ENCODE measurements around the gene SFT2D3.

SFT2D3 gene

DNA sequence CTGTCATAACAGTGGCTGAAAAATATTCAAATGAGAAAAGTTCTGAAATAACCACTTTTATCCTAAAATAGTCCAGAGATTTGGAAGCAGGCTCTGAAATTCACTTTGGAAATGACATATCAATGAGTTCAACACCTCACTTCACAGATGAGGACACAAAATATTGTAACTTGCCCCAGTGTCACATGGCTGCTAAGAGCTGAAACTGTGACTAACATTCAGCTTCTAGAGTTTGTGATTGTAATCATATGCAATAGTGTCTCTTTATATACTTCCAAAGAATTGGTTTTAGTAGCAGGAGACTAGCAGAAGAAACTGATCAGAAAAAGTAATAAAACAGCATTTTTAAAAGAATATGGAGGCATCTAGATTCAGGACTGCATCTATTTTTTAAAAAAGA lies 52.1 kb downstream of the SFT2D3 start:
- Histone ChIP-seq H3K4me3 (ENCODE audit: low read length) (no peak overlapping the region), H3K27me3 (ENCODE audit: control insufficient read depth, low read length) (no peaks in the 10 kb centered on the region), H3K27ac (ENCODE audit: low read depth, low read length) (no peak overlapping the region), H3K36me3 (ENCODE audit: control insufficient read depth, low read length) (peaks cover 49% of the 10 kb centered on the region), H3K4me1 (ENCODE audit: control insufficient read depth, low read length) (peaks cover 8% of the 10 kb centered on the region), H3K79me2 (ENCODE audit: control insufficient read depth, low read length) (peaks cover 4% of the 10 kb centered on the region; the same call in 1 of the 2 replicates), H3K9me2 (replicated peaks; ENCODE audit: control insufficient read depth, low read length) (no peaks in the 10 kb centered on the region), H3F3A (ENCODE audit: control insufficient read depth, insufficient read depth) (peaks cover 8% of the 10 kb centered on the region; the same call in 1 of the 2 replicates), H3K4me2 (ENCODE audit: low read length) (no peak overlapping the region), H4K20me1 (ENCODE audit: control insufficient read depth, insufficient read depth, low read depth, low read length) (no peaks in the 10 kb centered on the region), H3K9me3 (ENCODE audit: control insufficient read depth, insufficient read depth, low read length) (no peaks in the 10 kb centered on the region)
- TF ChIP-seq, protein P1, sequence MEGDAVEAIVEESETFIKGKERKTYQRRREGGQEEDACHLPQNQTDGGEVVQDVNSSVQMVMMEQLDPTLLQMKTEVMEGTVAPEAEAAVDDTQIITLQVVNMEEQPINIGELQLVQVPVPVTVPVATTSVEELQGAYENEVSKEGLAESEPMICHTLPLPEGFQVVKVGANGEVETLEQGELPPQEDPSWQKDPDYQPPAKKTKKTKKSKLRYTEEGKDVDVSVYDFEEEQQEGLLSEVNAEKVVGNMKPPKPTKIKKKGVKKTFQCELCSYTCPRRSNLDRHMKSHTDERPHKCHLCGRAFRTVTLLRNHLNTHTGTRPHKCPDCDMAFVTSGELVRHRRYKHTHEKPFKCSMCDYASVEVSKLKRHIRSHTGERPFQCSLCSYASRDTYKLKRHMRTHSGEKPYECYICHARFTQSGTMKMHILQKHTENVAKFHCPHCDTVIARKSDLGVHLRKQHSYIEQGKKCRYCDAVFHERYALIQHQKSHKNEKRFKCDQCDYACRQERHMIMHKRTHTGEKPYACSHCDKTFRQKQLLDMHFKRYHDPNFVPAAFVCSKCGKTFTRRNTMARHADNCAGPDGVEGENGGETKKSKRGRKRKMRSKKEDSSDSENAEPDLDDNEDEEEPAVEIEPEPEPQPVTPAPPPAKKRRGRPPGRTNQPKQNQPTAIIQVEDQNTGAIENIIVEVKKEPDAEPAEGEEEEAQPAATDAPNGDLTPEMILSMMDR (IDR thresholded peaks at IDR 0.05; ENCODE audit: low read depth, low read length, poor library complexity, severe bottlenecking), result no peak
- no peak for TF ChIP-seq EZH2phosphoT487 (IDR thresholded peaks at IDR 0.05; ENCODE audit: borderline replicate concordance, low read length)

DNA sequence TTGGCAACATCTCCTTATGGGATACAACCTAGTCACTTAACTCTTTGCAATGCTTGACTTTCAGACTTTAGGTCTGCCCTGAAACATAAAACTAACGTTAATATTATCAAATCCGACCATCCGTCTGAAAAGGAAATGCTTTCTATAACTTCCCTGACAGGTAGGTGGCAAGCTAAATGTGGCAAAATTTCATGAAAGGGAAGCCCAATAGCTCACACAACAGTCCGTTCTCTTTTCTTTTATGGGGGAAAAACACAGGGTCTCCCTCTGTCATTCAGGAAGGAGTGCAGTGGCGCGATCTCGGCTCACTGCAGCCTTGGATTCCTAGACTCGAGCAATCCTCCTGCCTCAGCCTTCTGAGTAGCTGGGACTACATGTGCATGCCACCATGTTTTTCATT lies 52.9 kb downstream of the SFT2D3 start:
- Histone ChIP-seq H3K4me2 (ENCODE audit: low read length) (no peak overlapping the region), H3K9me2 (replicated peaks; ENCODE audit: control insufficient read depth, low read length) (no peaks in the 10 kb centered on the region), H3K79me2 (ENCODE audit: control insufficient read depth, low read length) (peaks cover 4% of the 10 kb centered on the region; the same call in 1 of the 2 replicates), H4K20me1 (ENCODE audit: control insufficient read depth, insufficient read depth, low read depth, low read length) (no peaks in the 10 kb centered on the region), H3K36me3 (ENCODE audit: control insufficient read depth, low read length) (peaks cover 48% of the 10 kb centered on the region), H3K27ac (ENCODE audit: low read depth, low read length) (no peak overlapping the region), H3K27me3 (ENCODE audit: control insufficient read depth, low read length) (no peaks in the 10 kb centered on the region), H3K9me3 (ENCODE audit: control insufficient read depth, insufficient read depth, low read length) (no peaks in the 10 kb centered on the region), H3K4me3 (ENCODE audit: low read length) (no peak overlapping the region), H3K4me1 (ENCODE audit: control insufficient read depth, low read length) (peaks cover 8% of the 10 kb centered on the region), H3F3A (ENCODE audit: control insufficient read depth, insufficient read depth) (peaks cover 8% of the 10 kb centered on the region; the same call in 1 of the 2 replicates)
- TF ChIP-seq EZH2phosphoT487 (IDR thresholded peaks at IDR 0.05; ENCODE audit: borderline replicate concordance, low read length), result no peak
- TF ChIP-seq, protein P1 (IDR thresholded peaks at IDR 0.05; ENCODE audit: low read depth, low read length, poor library complexity, severe bottlenecking), result no peak
